Lower lobe of right lung (tissue), 2 donors: ENCODE results near the gene ITPKB. TPM values are rescaled to one million over a fixed set of nuclear protein-coding genes. Genes with fewer than 3 reads are reported as not detected.

Experiments
- ATAC-seq, 2 donors: fragments of 200-7000 bp; cut with Tn5 transposase; one replicate each; pipeline ENCODE4 v1.9.1; 2020 to 2022; ENCODE audit warnings: mild to moderate bottlenecking in 2 of 2, moderate library complexity in 2 of 2
- DNase-seq: peaks from one replicate; pipeline ENCODE4 v3.0.0-alpha.2; 2020
- H3K27ac ChIP-seq: fragments of 200-600 bp; one replicate; pipeline ENCODE4 v1.8.0; 2022
- H3K27me3 ChIP-seq: fragments of 200-600 bp; one replicate; pipeline ENCODE4 v1.8.0; 2022; ENCODE audit warnings: low read depth
- H3K36me3 ChIP-seq: fragments of 200-600 bp; one replicate; pipeline ENCODE4 v1.8.0; 2022; ENCODE audit warnings: mild to moderate bottlenecking
- H3K4me1 ChIP-seq: fragments of 200-600 bp; one replicate; pipeline ENCODE4 v1.8.0; 2022
- H3K4me3 ChIP-seq: fragments of 200-600 bp; one replicate; pipeline ENCODE4 v1.8.0; 2022; ENCODE audit warnings: mild to moderate bottlenecking
- H3K9me3 ChIP-seq: fragments of 200-600 bp; one replicate; pipeline ENCODE4 v1.8.0; 2022
- CTCF ChIP-seq: fragments of 200-600 bp; IDR thresholded peaks from one replicate; pipeline ENCODE4 v1.8.0; 2022; ENCODE audit warnings: antibody characterized with exemption, mild to moderate bottlenecking
- intact Hi-C: fragments of 100-400 bp; cut with DNase I; formaldehyde crosslinking; loops from one replicate; pipeline ENCODE4 v1.11.0; 2022
- total RNA-seq: library from RNA; stranded (reverse); fragmentation: NEBNext Ultra II Directional; extraction: Animal tissue kit (Norgen Biotek cat#: 25700); gene quantifications from one replicate; pipeline ENCODE4 v1.2.1, GENCODE V29; 2021
- donor health status: DM: no; HTN: yes; CAD: no; lungs with severe emphysema.

ITPKB gene
- total RNA-seq, 1 donor from 2014 or later = 42.3 TPM

GRCh38 chr1:226679853-226680516, 59.1 kb downstream of the ITPKB start:
- intact Hi-C loops = no loop called here
- H3K9me3 ChIP-seq = no peaks in the 10 kb centered on the region
- peaks cover 85% of the 10 kb centered on the region for H3K4me1 ChIP-seq

GRCh38 chr1:226679262-226679661, 59.8 kb downstream of the ITPKB start:
- intact Hi-C loops = no loop called here
- no peak for ATAC-seq
- H3K36me3 ChIP-seq = no peaks in the 10 kb centered on the region
- H3K27me3 ChIP-seq = no peaks in the 10 kb centered on the region
- H3K27ac ChIP-seq = peak overlapping the region; percentile 92
- no peaks in the 10 kb centered on the region for H3K9me3 ChIP-seq
- DNase-seq = no peak
- peaks cover 87% of the 10 kb centered on the region for H3K4me1 ChIP-seq
- TF ChIP-seq CTCF = no peak
- no peak overlapping the region for H3K4me3 ChIP-seq

More at GRCh38 chr1:226679853-226680516, 59.1 kb downstream of the ITPKB start:
- Histone ChIP-seq H3K4me3 (peak overlapping the region; percentile 51), H3K27me3 (no peaks in the 10 kb centered on the region), H3K27ac (peak overlapping the region; percentile 92), H3K36me3 (no peaks in the 10 kb centered on the region)
- no peak for TF ChIP-seq CTCF
- ATAC-seq (peak; percentile 92 to 95), DNase-seq (peak; percentile 87)

GRCh38 chr1:226678701-226679100, 60.4 kb downstream of the ITPKB start:
- Histone ChIP-seq H3K4me1 (peaks cover 90% of the 10 kb centered on the region), H3K27ac (peak overlapping the region; percentile 92)
- intact Hi-C loops = no loop called here

GRCh38 chr1:226678251-226678650, 60.8 kb downstream of the ITPKB start:
- H3K36me3 ChIP-seq = no peaks in the 10 kb centered on the region
- no peak for DNase-seq
- H3K27me3 ChIP-seq = no peaks in the 10 kb centered on the region
- no peaks in the 10 kb centered on the region for H3K9me3 ChIP-seq
- TF ChIP-seq CTCF = no peak
- peaks cover 90% of the 10 kb centered on the region for H3K4me1 ChIP-seq
- ATAC-seq = no peak
- H3K27ac ChIP-seq = peak overlapping the region; percentile 92
- no peak overlapping the region for H3K4me3 ChIP-seq
- intact Hi-C loops = no loop called here

More at GRCh38 chr1:226678701-226679100, 60.4 kb downstream of the ITPKB start:
- H3K36me3 ChIP-seq = no peaks in the 10 kb centered on the region
- TF ChIP-seq CTCF = no peak
- ATAC-seq = no peak
- H3K4me3 ChIP-seq = no peak overlapping the region
- H3K9me3 ChIP-seq = no peaks in the 10 kb centered on the region
- no peaks in the 10 kb centered on the region for H3K27me3 ChIP-seq
- no peak for DNase-seq

- Histone ChIP-seq H3K4me1 (peaks cover 90% of the 10 kb centered on the region), H3K36me3 (no peaks in the 10 kb centered on the region), H3K4me3 (no peak overlapping the region), H3K27me3 (no peaks in the 10 kb centered on the region), H3K27ac (peak overlapping the region; percentile 66), H3K9me3 (no peaks in the 10 kb centered on the region)
- ATAC-seq (peak; percentile 38 to 56), DNase-seq (no peak)
- TF ChIP-seq CTCF = no peak
- intact Hi-C loops = no loop called here
Measured at GRCh38 chr1:226677027-226678020, 61.8 kb downstream of the ITPKB start.
